Activated gamma-delta T cell (primary cell): Measurements from ENCODE around the gene CCL22.
"Not testable (repeated sequence)": the region's sequence is repeated elsewhere in the genome, so short reads cannot be mapped to it uniquely, and the experiment has no call there.

Experiments used
- DNase-seq: peaks from one replicate; lab custom pipeline; 2025; lab: John Stamatoyannopoulos, UW
- total RNA-seq, 2 donors: gene quantifications; one replicate each; lab custom pipeline; 2026; lab: John Stamatoyannopoulos, UW

The CCL22 gene
- total RNA-seq, result 2.0 to 10.9 reads per million in 2 donors

GRCh38 chr16:57358527-57359095 is at the start of gene CCL22:
Gene CCL22, plus strand, starts transcription at chr16:57358783. Its CDS starts 34 bp downstream, at chr16:57358817.
- no peak for DNase-seq

GRCh38 chr16:57310801-57311200 is 47.8 kb upstream of the CCL22 start:
- no peak for DNase-seq

- no peak for DNase-seq
Observed at GRCh38 chr16:57313509-57313908, 45.1 kb upstream of the CCL22 start.

GRCh38 chr16:57314161-57314785 is 44.3 kb upstream of the CCL22 start:
- no peak for DNase-seq

GRCh38 chr16:57315416-57315815 is 43.2 kb upstream of the CCL22 start:
- no peak for DNase-seq

- no peak for DNase-seq
Observed at GRCh38 chr16:57316390-57317017, 42.1 kb upstream of the CCL22 start.

- no peak for DNase-seq
Observed at GRCh38 chr16:57318240-57318970, 40.2 kb upstream of the CCL22 start.

GRCh38 chr16:57319646-57320045 is 38.9 kb upstream of the CCL22 start:
- no peak for DNase-seq

- no peak for DNase-seq
Observed at GRCh38 chr16:57324749-57325148, 33.8 kb upstream of the CCL22 start.

GRCh38 chr16:57325458-57325857 is 33.1 kb upstream of the CCL22 start:
- DNase-seq, result no peak

- DNase-seq, result no peak
Observed at GRCh38 chr16:57329718-57330327, 28.8 kb upstream of the CCL22 start.

GRCh38 chr16:57331355-57331754 is 27.2 kb upstream of the CCL22 start:
- no peak for DNase-seq

GRCh38 chr16:57333402-57333801 is 25.2 kb upstream of the CCL22 start:
- no peak for DNase-seq

- no peak for DNase-seq
Observed at GRCh38 chr16:57335366-57335765, 23.2 kb upstream of the CCL22 start.

- DNase-seq, result no peak
Observed at GRCh38 chr16:57341062-57341440, 17.5 kb upstream of the CCL22 start.

- DNase-seq, result no peak
Observed at GRCh38 chr16:57341441-57342303, 16.9 kb upstream of the CCL22 start.

GRCh38 chr16:57342606-57343005 is 16.0 kb upstream of the CCL22 start:
- not testable (repeated sequence) for DNase-seq

GRCh38 chr16:57343221-57343620 is 15.4 kb upstream of the CCL22 start:
- no peak for DNase-seq

GRCh38 chr16:57344094-57344493 is 14.5 kb upstream of the CCL22 start:
- not testable (repeated sequence) for DNase-seq

- DNase-seq, result no peak
Observed at GRCh38 chr16:57345021-57345420, 13.6 kb upstream of the CCL22 start.

- no peak for DNase-seq
Observed at GRCh38 chr16:57345666-57346204, 12.8 kb upstream of the CCL22 start.
